Measurements from ENCODE around the gene LDB3.

Gene LDB3

GRCh38 chr10:86752311-86752710, 84.0 kb downstream of the LDB3 start (continued):
- no peak for TF ChIP-seq TCF7L2 (IDR thresholded peaks at IDR 0.05; ENCODE audit: borderline replicate concordance, low read depth, low read length)
- no peak for TF ChIP-seq ZNF529 (tag by site-specific recombination; IDR thresholded peaks at IDR 0.05; ENCODE audit: insufficient replicate concordance)
- TF ChIP-seq WT1 (tag by site-specific recombination; IDR thresholded peaks at IDR 0.05) = no peak
- TF ChIP-seq ZNF366 (tag by site-specific recombination; conservative IDR thresholded peaks at IDR 0.05) = no peak; the same call in 1 of the 2 replicates

- Histone ChIP-seq H3K4me3 (ENCODE audit: low read depth, low read length) (no peak overlapping the region), H3K27ac (ENCODE audit: extremely low read depth, low read depth, low read length) (no peak overlapping the region), H3K9me3 (ENCODE audit: control insufficient read depth, insufficient read depth, low read depth, low read length) (no peaks in the 10 kb centered on the region), H3K36me3 (ENCODE audit: control insufficient read depth in 2 of 2, insufficient read depth in 1 of 2, low read length in 2 of 2) (peaks cover 0 to 4% of the 10 kb centered on the region in 2 experiments; a peak in 1 of 3 replicates), H3K4me1 (ENCODE audit: control insufficient read depth, insufficient read depth, low read length) (no peaks in the 10 kb centered on the region)
- TF ChIP-seq ZNF362 (tag by site-specific recombination; IDR thresholded peaks at IDR 0.05) = peak; percentile 66; the same call in 1 of the 2 replicates
- no peak for TF ChIP-seq SP7 (tag by site-specific recombination; IDR thresholded peaks at IDR 0.05)
- ChIA-PET POLR2A (interaction anchor here (0.6 kb wide), 1 partner anchor 32 kb away, joined by 3 read pairs; no protein-coding TSS in a partner anchor), CTCF (interaction anchor here (0.6 to 1.9 kb wide), 4 partner anchors 65 to 160 kb away, joined by 3 to 5 read pairs (median 4); no protein-coding TSS in a partner anchor)
Measured at GRCh38 chr10:86753051-86753450, 84.7 kb downstream of the LDB3 start.

GRCh38 chr10:86753638-86754434, 85.5 kb downstream of the LDB3 start:
- CTCF ChIA-PET = interaction anchor here (0.6 to 1.9 kb wide), 4 partner anchors 19 to 159 kb away, joined by 3 to 5 read pairs (median 4); no protein-coding TSS in a partner anchor

GRCh38 chr10:86755454-86755739, 87.1 kb downstream of the LDB3 start:
- H3K4me3 ChIP-seq (ENCODE audit: low read depth, low read length) = peak overlapping the region; percentile 80
- ChIA-PET POLR2A (interaction anchor here (0.7 to 2.3 kb wide), 8 partner anchors 10 to 145 kb away, joined by 3 to 12 read pairs (median 7); no protein-coding TSS in a partner anchor), CTCF (interaction anchor here (1.1 to 1.3 kb wide), 2 partner anchors 47 to 144 kb away, joined by 3 to 5 read pairs; no protein-coding TSS in a partner anchor)
- H3K36me3 ChIP-seq (ENCODE audit: control insufficient read depth in 2 of 2, insufficient read depth in 1 of 2, low read length in 2 of 2) = peaks cover 0 to 4% of the 10 kb centered on the region in 2 experiments; a peak in 2 of 3 replicates
- 0 out of 2 replicates have a peak, but pooled peaks cover 3% of the 10 kb centered on the region for H3K4me1 ChIP-seq (ENCODE audit: control insufficient read depth, insufficient read depth, low read length)
- peak overlapping the region; percentile 99 for H3K27ac ChIP-seq (ENCODE audit: extremely low read depth, low read depth, low read length)
- 0 out of 2 replicates have a peak, but pooled peaks have one; percentile 26 for TF ChIP-seq ZSCAN30 (tag by site-specific recombination; IDR thresholded peaks at IDR 0.05)
- peak; percentile 83 for TF ChIP-seq ZNF366 (tag by site-specific recombination; conservative IDR thresholded peaks at IDR 0.05)
- TF ChIP-seq ZNF639 (tag by site-specific recombination; IDR thresholded peaks at IDR 0.05) = no peak
- no peaks in the 10 kb centered on the region for H3K9me3 ChIP-seq (ENCODE audit: control insufficient read depth, insufficient read depth, low read depth, low read length)

More at GRCh38 chr10:86753638-86754434, 85.5 kb downstream of the LDB3 start:
- POLR2A ChIA-PET = interaction anchor here (0.6 to 0.9 kb wide), 2 partner anchors 33 to 42 kb away, joined by 3 to 4 read pairs; no protein-coding TSS in a partner anchor
- Histone ChIP-seq H3K9me3 (ENCODE audit: control insufficient read depth, insufficient read depth, low read depth, low read length) (no peaks in the 10 kb centered on the region), H3K36me3 (ENCODE audit: control insufficient read depth in 2 of 2, insufficient read depth in 1 of 2, low read length in 2 of 2) (peaks cover 0 to 4% of the 10 kb centered on the region in 2 experiments; a peak in 1 of 3 replicates), H3K4me1 (ENCODE audit: control insufficient read depth, insufficient read depth, low read length) (no peaks in the 10 kb centered on the region), H3K4me3 (ENCODE audit: low read depth, low read length) (no peak overlapping the region), H3K27ac (ENCODE audit: extremely low read depth, low read depth, low read length) (no peak overlapping the region)
- TF ChIP-seq SETDB1 (IDR thresholded peaks at IDR 0.05; ENCODE audit: insufficient read length, low read length) = no peak
- peak; percentile 10; the same call in 1 of the 2 replicates for TF ChIP-seq ZBTB17 (tag by site-specific recombination; IDR thresholded peaks at IDR 0.05)
